Activated CD4-positive, alpha-beta T cell treated with anti-CD3 and anti-CD28 coated beads, Interleukin-10, Interleukin-2, amounts not matched to agents 100 ng/mL and 50 ng/mL, durations not matched to agents 16 hours and 8 hours (primary cell): ENCODE data around the gene GRK4.
A peak's percentile ranks its signal among the peaks of the same experiment; 100 is the strongest.
"Not testable (repeated sequence)": the region's sequence is repeated elsewhere in the genome, so short reads cannot be mapped to it uniquely, and the experiment has no call there.

Experiments used
- DNase-seq: peaks from one replicate; pipeline ENCODE4 v3.0.0-alpha.2; 2020

The GRK4 gene

DNA sequence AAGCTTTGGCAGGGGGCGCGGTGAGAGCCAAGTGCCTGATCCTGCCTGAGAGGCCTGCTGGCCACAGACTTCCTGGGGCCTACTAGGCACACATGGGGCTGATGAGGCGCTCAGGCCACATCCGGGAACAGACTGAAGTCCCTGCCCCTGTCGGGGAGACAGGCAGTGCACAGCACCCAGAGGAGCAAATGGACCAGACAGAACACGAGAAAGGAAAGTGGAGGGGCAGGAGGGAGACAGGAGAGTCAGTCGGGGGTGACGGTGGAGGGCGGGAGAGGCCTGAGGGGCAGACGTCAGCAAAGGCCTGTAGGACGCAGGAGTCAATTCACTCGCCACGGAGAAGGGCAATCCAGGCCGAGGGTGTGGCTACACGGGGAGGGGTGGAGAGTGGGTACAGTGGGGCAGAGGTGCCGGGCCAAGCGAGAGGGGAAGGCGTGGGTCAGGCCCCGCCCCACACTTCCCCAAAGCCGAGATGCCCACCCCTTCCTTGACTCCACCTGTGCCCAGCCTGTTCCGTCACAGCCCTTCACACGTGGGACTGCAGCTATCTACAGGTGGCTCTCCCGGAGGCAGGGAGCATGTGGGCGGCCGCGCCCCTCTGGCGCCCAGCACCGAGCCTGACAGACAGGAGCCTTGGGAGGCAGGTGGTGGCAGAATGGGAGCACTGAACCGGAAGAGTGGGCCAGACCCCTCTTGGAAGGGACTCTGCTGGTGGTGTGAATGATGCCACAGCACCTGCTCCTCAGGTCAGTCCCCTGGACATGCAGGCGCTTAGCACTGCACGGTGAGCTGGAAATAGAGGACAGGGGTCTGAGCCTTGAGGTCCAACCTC lies 20.6 kb upstream of the GRK4 start:
- peak; percentile 30 for DNase-seq

DNA sequence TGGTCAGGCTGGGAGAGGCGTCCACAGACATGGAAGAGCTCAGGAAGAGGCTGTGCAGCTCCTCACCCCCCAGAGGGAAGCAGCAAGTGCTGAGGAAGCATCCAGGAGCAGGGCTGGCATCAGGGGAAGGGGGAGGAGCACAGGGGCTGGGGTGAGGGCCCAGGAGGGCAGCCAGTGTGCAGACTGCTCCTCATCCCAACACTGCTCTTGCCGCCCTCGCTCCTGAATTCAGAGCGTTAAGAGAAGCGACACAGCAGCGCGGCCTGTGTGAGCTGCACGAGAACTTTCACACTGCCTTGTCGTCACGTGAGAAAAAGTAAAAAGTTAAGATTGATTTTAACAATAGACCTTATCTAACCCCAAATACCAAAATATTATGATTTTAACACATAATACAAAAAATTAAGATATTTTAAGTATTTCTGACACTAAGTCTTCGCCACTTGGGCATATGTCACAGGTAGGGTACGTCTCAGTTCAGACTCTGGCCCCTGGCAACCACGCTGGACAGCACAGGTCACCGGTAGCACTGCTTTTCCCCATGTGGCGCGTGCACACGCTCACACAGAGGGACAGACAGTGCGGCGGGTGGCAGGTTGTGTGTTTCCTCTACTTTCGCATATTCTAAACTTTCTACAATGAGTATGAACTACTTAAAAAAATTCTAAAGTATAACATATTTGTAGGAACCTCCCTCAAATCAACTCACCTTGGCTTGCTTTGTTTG lies 19.8 kb upstream of the GRK4 start:
- DNase-seq, result no peak

DNA sequence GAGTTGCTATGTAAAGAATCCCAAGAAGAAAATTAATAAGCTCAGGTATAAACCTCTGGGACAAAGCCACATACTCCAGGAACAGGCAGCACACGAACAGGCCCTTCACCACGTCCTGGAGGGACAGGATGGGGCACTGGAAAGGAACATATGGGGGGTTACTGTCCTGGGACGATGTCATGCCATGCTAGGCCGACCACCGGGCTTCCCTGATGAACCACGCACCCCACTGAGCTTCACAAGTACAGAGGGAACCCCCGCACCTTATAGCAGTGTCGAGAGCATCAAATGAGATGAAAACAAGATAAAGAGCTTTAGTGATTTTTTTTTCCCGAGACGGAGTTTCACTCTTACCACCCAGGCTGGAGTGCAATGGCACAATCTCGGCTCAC lies 19.3 kb upstream of the GRK4 start:
- DNase-seq, result no peak

- DNase-seq, result no peak
Observed at GRCh38 chr4:2944586-2945526, 18.5 kb upstream of the GRK4 start.

DNA sequence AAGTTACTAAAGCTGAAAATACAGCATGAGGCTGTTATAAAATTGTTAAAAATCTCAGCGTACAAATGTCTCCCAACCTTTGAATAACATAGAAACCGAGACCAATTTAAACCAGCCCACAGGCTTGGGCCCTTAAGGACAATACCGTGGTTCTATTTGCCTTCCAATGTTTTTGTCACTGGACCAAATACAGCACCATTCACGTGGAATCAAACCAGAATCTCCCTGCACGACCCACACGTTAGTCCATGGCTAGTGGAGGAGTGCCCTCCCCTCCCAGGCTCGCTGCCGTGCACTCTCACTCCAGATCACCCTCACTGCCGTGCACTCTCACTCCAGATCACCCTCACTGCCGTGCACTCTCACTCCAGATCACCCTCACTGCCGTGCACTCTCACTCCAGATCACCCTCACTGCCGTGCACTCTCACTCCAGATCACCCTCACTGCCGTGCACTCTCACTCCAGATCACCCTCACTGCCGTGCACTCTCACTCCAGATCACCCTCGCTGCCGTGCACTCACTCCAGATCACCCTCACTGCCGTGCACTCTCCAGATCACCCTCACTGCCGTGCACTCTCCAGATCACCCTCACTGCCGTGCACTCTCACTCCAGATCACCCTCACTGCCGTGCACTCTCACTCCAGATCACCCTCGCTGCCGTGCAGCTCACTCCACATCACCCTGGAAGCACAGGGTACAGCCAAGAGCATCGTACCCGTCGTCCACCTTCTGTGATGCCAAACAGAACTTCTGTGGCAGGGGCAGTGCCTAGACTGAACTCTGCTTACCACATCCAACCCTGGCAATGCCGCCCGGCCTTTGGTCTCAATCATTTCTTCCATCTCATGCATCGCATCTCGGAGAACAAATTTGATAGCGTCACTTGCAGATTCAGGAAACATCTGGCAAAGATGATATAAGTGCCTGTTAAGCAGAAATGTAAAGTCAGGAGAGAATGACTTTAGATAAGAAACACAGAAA lies 17.5 kb upstream of the GRK4 start:
- DNase-seq, result not testable (repeated sequence)

- no peak for DNase-seq
Observed at GRCh38 chr4:2946812-2947600, 16.4 kb upstream of the GRK4 start.

- DNase-seq, result no peak
Observed at GRCh38 chr4:2947926-2948325, 15.4 kb upstream of the GRK4 start.

DNA sequence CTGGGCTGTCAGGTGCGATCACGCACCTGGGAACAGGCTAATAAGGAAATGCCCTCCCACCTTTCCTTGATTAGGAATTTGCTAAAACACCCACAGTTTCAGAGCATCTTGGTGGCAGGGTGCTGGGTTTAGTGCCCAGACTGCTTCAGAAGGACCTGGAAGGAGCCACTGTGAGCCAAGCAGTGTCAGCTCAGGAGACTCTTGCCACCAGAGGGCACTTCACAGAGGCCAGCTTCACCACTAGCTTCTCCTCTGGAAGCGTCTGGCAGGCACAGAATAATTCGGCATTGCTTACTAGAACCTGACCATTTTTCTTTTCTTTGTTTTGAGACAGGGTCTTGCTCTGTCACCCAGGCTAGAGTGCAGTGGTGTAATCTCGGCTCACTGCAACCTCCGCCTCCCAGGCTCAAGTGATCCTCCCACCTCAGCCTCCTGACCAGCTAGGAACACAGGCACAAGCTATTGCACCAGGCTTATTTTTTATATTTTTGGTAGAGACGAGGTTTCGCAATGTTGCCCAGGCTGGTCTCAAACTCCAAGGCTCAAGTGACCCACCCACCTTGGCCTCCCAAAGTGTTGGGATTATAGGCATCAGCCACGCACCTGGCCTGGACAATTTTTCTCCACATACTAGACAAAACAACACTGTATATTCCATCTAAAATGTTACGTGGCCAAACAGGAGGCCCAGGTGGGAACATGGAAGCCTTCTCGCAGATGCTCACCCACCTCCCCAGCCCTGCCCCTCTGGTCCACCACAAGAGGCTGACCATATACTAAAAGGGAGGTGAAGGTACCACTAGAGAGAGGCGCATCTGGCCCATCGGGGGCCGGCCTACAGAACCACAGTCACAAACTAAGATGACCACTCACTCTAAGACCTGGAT lies 14.2 kb upstream of the GRK4 start:
- DNase-seq, result peak; percentile 38

GRCh38 chr4:2949782-2950125 lies 13.6 kb upstream of the GRK4 start:
- no peak for DNase-seq

- DNase-seq, result no peak
Observed at GRCh38 chr4:2950221-2950989, 13.0 kb upstream of the GRK4 start.

DNA sequence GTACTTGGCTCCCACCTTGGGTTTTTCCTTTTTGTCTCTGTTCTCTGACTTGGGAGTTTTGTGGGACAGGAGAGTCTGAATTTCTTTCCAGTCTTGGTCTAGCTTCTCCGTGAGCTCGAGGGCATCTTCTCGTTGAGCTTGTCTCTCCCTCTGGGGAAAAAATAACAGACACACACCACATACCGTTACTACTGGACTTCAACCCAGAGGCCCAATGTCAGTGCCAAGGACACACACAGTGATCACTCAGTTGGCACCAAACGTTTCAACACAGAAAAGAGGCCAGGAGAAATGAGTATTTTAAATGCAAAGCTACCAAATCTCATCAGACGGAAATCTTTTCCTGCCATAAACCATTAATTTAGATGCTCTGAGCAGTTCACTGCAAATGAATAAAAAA lies 9.9 kb upstream of the GRK4 start:
- DNase-seq, result no peak

DNA sequence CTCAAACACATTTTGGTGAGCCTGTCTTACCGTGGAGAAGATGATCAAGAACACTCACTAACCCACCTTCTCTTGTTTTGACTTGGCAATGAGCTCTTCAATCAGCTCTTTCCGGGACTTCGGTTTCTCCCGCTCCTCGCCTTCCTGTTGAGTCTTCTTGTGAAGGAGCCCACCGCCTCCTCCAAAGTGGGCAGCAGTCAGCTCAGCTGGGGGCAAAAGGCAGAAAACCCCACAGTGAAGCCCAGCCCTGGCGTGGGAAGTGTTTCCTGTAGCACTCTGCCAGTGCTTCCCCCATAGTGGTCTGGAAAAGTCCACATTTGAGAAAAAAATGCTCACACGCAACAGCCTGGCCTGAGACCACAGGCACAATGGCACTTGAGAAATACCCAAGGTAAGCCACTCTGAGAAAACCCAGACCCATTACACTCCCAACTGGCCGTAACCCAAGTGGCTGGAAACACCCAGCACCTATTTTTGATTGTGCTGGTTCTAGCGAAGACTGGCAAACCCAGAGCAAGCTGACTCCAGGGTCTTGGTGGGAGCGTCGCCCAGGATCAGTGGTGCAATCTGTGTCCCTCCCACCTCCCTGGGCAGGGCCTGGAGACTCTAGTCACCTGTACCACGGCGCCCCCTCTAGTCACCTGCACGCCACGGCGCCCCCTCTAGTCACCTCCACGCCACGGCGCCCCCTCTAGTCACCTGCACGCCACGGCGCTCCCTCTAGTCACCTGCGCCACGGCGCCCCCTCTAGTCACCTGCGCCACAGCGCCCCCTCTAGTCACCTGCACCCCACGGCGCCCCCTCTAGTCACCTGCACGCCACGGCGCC lies 8.8 kb upstream of the GRK4 start:
- peak; percentile 93 for DNase-seq

GRCh38 chr4:2955186-2956044 lies 8.0 kb upstream of the GRK4 start:
- not testable (repeated sequence) for DNase-seq

DNA sequence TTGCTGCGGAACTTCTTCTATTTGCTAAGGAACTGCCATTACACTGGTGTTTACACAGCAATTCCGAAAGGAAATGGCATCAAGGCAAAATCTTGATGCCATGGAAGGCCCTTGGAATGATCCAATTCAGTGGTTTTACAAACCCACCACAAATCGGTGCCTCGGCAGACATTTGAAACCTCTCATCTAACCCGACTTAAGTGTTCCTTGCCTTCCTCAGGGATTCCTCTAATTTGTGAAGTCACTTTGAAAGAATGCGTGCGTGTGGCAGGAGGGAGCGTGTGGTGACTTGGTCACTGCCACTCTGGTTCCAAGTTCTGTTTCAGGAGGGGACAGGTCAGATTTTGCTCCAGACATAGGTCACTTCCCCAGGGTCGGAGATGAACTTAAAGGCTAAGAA lies 4.9 kb upstream of the GRK4 start:
- no peak for DNase-seq

- not testable (repeated sequence) for DNase-seq
Observed at GRCh38 chr4:2960450-2960849, 2.9 kb upstream of the GRK4 start.

- peak; percentile 49 for DNase-seq
Observed at GRCh38 chr4:2961421-2961810, 2.0 kb upstream of the GRK4 start.

- DNase-seq, result peak; percentile 90
Observed at GRCh38 chr4:2961811-2962441, 1.4 kb upstream of the GRK4 start.
